ENCODE data around the gene MT3.

The MT3 gene

DNA sequence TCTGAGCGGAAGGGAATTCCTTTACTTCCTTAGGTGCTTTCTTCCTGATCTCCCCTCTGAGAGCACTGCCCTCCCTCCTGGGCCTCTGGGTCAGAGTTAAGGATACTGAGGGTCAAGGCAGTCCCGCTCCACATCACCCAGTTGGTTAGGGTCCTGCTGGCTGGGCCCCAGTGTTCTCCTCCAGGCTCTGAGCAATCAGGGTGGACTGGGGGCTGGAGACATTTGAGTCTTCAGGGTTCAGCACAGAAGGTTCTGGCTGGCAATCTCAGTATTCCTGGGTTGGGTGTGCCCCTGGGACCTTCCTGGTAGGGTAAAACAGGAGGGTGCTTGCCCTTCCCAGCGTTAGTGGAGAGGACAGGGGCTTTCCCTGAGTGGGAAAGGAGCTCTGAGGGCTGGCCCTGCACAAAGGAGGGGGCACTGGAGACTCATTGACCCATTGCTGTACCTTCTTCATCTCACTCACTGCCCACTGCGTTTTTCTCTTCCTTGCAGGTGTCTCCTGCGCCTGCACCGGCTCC, 43.6 kb downstream of the MT3 start:
- Histone ChIP-seq H3K9ac (ENCODE audit: low read depth, low read length, poor library complexity, severe bottlenecking) (no peak overlapping the region), H3K4me3 (ENCODE audit: low read length, poor library complexity, severe bottlenecking) (no peak overlapping the region), H2AFZ (ENCODE audit: low read length) (no peak overlapping the region), H3K27me3 (ENCODE audit: insufficient read depth, low read length, poor library complexity, severe bottlenecking) (no peaks in the 10 kb centered on the region), H3K9me2 (replicated peaks; ENCODE audit: low read depth, low read length) (no peaks in the 10 kb centered on the region), H3K9me3 (ENCODE audit: insufficient read depth, low read depth, low read length) (no peaks in the 10 kb centered on the region), H3F3A (ENCODE audit: low read depth) (no peaks in the 10 kb centered on the region), H3K4me2 (ENCODE audit: low read depth, low read length, poor library complexity, severe bottlenecking) (no peak overlapping the region), H3K79me2 (ENCODE audit: insufficient read depth, low read length) (no peaks in the 10 kb centered on the region), H3K4me1 (ENCODE audit: insufficient read depth, low read length, poor library complexity, severe bottlenecking) (no peaks in the 10 kb centered on the region), H3K36me3 (ENCODE audit: insufficient read depth, low read length) (no peaks in the 10 kb centered on the region), H4K20me1 (ENCODE audit: insufficient read depth, low read length, poor library complexity, severe bottlenecking) (no peaks in the 10 kb centered on the region)
- no peak for TF ChIP-seq EZH2phosphoT487 (IDR thresholded peaks at IDR 0.05; ENCODE audit: borderline replicate concordance)
- TF ChIP-seq, protein P1, sequence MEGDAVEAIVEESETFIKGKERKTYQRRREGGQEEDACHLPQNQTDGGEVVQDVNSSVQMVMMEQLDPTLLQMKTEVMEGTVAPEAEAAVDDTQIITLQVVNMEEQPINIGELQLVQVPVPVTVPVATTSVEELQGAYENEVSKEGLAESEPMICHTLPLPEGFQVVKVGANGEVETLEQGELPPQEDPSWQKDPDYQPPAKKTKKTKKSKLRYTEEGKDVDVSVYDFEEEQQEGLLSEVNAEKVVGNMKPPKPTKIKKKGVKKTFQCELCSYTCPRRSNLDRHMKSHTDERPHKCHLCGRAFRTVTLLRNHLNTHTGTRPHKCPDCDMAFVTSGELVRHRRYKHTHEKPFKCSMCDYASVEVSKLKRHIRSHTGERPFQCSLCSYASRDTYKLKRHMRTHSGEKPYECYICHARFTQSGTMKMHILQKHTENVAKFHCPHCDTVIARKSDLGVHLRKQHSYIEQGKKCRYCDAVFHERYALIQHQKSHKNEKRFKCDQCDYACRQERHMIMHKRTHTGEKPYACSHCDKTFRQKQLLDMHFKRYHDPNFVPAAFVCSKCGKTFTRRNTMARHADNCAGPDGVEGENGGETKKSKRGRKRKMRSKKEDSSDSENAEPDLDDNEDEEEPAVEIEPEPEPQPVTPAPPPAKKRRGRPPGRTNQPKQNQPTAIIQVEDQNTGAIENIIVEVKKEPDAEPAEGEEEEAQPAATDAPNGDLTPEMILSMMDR (conservative IDR thresholded peaks at IDR 0.05; ENCODE audit: low read length) = no peak

GRCh38 chr16:56633535-56633934, 44.2 kb downstream of the MT3 start:
- Histone ChIP-seq H2AFZ (ENCODE audit: low read length) (no peak overlapping the region), H3K4me2 (ENCODE audit: low read depth, low read length, poor library complexity, severe bottlenecking) (no peak overlapping the region), H3K9me3 (ENCODE audit: insufficient read depth, low read depth, low read length) (no peaks in the 10 kb centered on the region), H3K9me2 (replicated peaks; ENCODE audit: low read depth, low read length) (no peaks in the 10 kb centered on the region), H3K36me3 (ENCODE audit: insufficient read depth, low read length) (no peaks in the 10 kb centered on the region), H3K79me2 (ENCODE audit: insufficient read depth, low read length) (no peaks in the 10 kb centered on the region), H3K4me1 (ENCODE audit: insufficient read depth, low read length, poor library complexity, severe bottlenecking) (no peaks in the 10 kb centered on the region), H3K27me3 (ENCODE audit: insufficient read depth, low read length, poor library complexity, severe bottlenecking) (no peaks in the 10 kb centered on the region), H3F3A (ENCODE audit: low read depth) (no peaks in the 10 kb centered on the region), H3K9ac (ENCODE audit: low read depth, low read length, poor library complexity, severe bottlenecking) (no peak overlapping the region), H3K4me3 (ENCODE audit: low read length, poor library complexity, severe bottlenecking) (no peak overlapping the region), H4K20me1 (ENCODE audit: insufficient read depth, low read length, poor library complexity, severe bottlenecking) (no peaks in the 10 kb centered on the region)
- TF ChIP-seq EZH2phosphoT487 (IDR thresholded peaks at IDR 0.05; ENCODE audit: borderline replicate concordance) = no peak
- TF ChIP-seq, protein P1 (conservative IDR thresholded peaks at IDR 0.05; ENCODE audit: low read length) = no peak

GRCh38 chr16:56634715-56635440, 45.5 kb downstream of the MT3 start:
- no peak overlapping the region for H3K4me3 ChIP-seq (ENCODE audit: low read length, poor library complexity, severe bottlenecking)
- H3K27me3 ChIP-seq (ENCODE audit: insufficient read depth, low read length, poor library complexity, severe bottlenecking) = no peaks in the 10 kb centered on the region

More at GRCh38 chr16:56634715-56635440, 45.5 kb downstream of the MT3 start:
- no peaks in the 10 kb centered on the region for H4K20me1 ChIP-seq (ENCODE audit: insufficient read depth, low read length, poor library complexity, severe bottlenecking)
- H3K4me1 ChIP-seq (ENCODE audit: insufficient read depth, low read length, poor library complexity, severe bottlenecking) = no peaks in the 10 kb centered on the region
- no peak overlapping the region for H3K9ac ChIP-seq (ENCODE audit: low read depth, low read length, poor library complexity, severe bottlenecking)
- H2AFZ ChIP-seq (ENCODE audit: low read length) = no peak overlapping the region
- H3K9me3 ChIP-seq (ENCODE audit: insufficient read depth, low read depth, low read length) = no peaks in the 10 kb centered on the region
- no peaks in the 10 kb centered on the region for H3K79me2 ChIP-seq (ENCODE audit: insufficient read depth, low read length)
- no peaks in the 10 kb centered on the region for H3K36me3 ChIP-seq (ENCODE audit: insufficient read depth, low read length)
- TF ChIP-seq, protein P1 (conservative IDR thresholded peaks at IDR 0.05; ENCODE audit: low read length) = no peak
- no peak for TF ChIP-seq EZH2phosphoT487 (IDR thresholded peaks at IDR 0.05; ENCODE audit: borderline replicate concordance)
- H3F3A ChIP-seq (ENCODE audit: low read depth) = no peaks in the 10 kb centered on the region
- no peaks in the 10 kb centered on the region for H3K9me2 ChIP-seq (replicated peaks; ENCODE audit: low read depth, low read length)
- H3K4me2 ChIP-seq (ENCODE audit: low read depth, low read length, poor library complexity, severe bottlenecking) = no peak overlapping the region
